ENCODE measurements around the gene NAA50.

NAA50 gene

GRCh38 chr3:113753376-113753985 lies 7.4 kb upstream of the NAA50 start:
- TF ChIP-seq CTCF (IDR thresholded peaks at IDR 0.05): no peak

GRCh38 chr3:113751141-113751540 lies 5.1 kb upstream of the NAA50 start:
- no peak for TF ChIP-seq CTCF (IDR thresholded peaks at IDR 0.05)

- TF ChIP-seq CTCF (IDR thresholded peaks at IDR 0.05): no peak
These were observed 1.4 kb upstream of the NAA50 start for GRCh38 chr3:113747283-113748046.

GRCh38 chr3:113746548-113747282 lies 666 bp upstream of the NAA50 start, which contains the start of gene ATP6V1A:
ATP6V1A (plus strand) TSS chr3:113747035; CDS start chr3:113778754, 31,719 bp downstream.
- no peak for TF ChIP-seq CTCF (IDR thresholded peaks at IDR 0.05)

- TF ChIP-seq CTCF (IDR thresholded peaks at IDR 0.05): peak; percentile 62
These were observed 901 bp downstream of the NAA50 start for GRCh38 chr3:113744941-113745755.

GRCh38 chr3:113743006-113743630 lies 2.9 kb downstream of the NAA50 start:
- no peak for TF ChIP-seq CTCF (IDR thresholded peaks at IDR 0.05)

Data from LNCAP (cell line).